Tibial nerve (tissue), 4 donors: Measurements from ENCODE around the gene SLC13A2.

ENCODE experiments used
- CTCF ChIP-seq, 5 experiments: fragments of 200-600 bp in 3 of 5; fragments of 450-650 bp in 2 of 5; sonication (generic) in 3 of 5; IDR thresholded peaks; one replicate each; pipeline ENCODE4 v1.5.1; 2016 to 2019; ENCODE audit warnings: antibody characterized with exemption in 5 of 5, mild to moderate bottlenecking in 3 of 5, moderate library complexity in 2 of 5
- EP300 ChIP-seq, 2 donors: sonication (generic); formaldehyde crosslinking; IDR thresholded peaks; one replicate each; pipeline ENCODE4 v1.6.1; 2017; ENCODE audit warnings: antibody characterized with exemption in 2 of 2, mild to moderate bottlenecking in 1 of 2

GRCh38 chr17:28471531-28472342 is 1.7 kb upstream of the SLC13A2 start:
- TF ChIP-seq EP300 (IDR thresholded peaks at IDR 0.05) (no peak), CTCF (IDR thresholded peaks at IDR 0.05) (no peak)
